ENCODE data around the gene TLE1.

TLE1 gene

GRCh38 chr9:81621118-81621517 is 68.2 kb downstream of the TLE1 start:
- TF ChIP-seq, protein P1, sequence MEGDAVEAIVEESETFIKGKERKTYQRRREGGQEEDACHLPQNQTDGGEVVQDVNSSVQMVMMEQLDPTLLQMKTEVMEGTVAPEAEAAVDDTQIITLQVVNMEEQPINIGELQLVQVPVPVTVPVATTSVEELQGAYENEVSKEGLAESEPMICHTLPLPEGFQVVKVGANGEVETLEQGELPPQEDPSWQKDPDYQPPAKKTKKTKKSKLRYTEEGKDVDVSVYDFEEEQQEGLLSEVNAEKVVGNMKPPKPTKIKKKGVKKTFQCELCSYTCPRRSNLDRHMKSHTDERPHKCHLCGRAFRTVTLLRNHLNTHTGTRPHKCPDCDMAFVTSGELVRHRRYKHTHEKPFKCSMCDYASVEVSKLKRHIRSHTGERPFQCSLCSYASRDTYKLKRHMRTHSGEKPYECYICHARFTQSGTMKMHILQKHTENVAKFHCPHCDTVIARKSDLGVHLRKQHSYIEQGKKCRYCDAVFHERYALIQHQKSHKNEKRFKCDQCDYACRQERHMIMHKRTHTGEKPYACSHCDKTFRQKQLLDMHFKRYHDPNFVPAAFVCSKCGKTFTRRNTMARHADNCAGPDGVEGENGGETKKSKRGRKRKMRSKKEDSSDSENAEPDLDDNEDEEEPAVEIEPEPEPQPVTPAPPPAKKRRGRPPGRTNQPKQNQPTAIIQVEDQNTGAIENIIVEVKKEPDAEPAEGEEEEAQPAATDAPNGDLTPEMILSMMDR (IDR thresholded peaks at IDR 0.05; ENCODE audit: low read depth, low read length), result no peak
- no peak for DNase-seq
- no peak overlapping the region for H3K4me3 ChIP-seq (ENCODE audit: low read depth, low read length)
- peaks cover 30% of the 10 kb centered on the region for H3K36me3 ChIP-seq
- no peak overlapping the region for H3K27ac ChIP-seq
- no peaks in the 10 kb centered on the region for H3K9me3 ChIP-seq (ENCODE audit: severe bottlenecking)
- no peaks in the 10 kb centered on the region for H3K27me3 ChIP-seq (ENCODE audit: insufficient read depth, low read depth, severe bottlenecking)

DNA sequence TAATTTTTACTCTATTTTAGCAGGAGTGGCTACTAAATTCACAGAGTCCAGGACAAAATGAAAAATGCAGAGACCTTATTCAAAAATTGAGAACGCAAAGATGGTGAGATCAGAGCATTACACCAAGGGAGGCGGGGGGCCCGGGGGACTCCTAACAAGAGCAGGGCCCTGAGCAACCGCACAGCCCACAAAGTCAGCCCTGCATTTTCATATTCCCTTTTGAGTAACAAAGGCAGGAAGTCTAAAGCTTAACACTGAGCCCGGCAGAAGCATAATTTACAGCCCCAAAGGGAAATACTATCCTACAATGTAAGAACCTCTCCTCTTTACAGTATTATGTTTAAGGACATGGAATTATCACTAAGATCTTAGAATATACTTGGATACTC is 69.4 kb downstream of the TLE1 start:
- peaks cover 37% of the 10 kb centered on the region for H3K36me3 ChIP-seq
- H3K27ac ChIP-seq, result no peak overlapping the region
- TF ChIP-seq, protein P1 (IDR thresholded peaks at IDR 0.05; ENCODE audit: low read depth, low read length), result no peak
- H3K27me3 ChIP-seq (ENCODE audit: insufficient read depth, low read depth, severe bottlenecking), result no peaks in the 10 kb centered on the region
- H3K9me3 ChIP-seq (ENCODE audit: severe bottlenecking), result no peaks in the 10 kb centered on the region
- DNase-seq, result no peak
- no peak overlapping the region for H3K4me3 ChIP-seq (ENCODE audit: low read depth, low read length)

GRCh38 chr9:81619353-81620001 is 69.9 kb downstream of the TLE1 start:
- no peak overlapping the region for H3K27ac ChIP-seq
- no peak for DNase-seq
- H3K9me3 ChIP-seq (ENCODE audit: severe bottlenecking), result no peaks in the 10 kb centered on the region
- H3K27me3 ChIP-seq (ENCODE audit: insufficient read depth, low read depth, severe bottlenecking), result no peaks in the 10 kb centered on the region
- TF ChIP-seq, protein P1 (IDR thresholded peaks at IDR 0.05; ENCODE audit: low read depth, low read length), result no peak
- H3K36me3 ChIP-seq, result peaks cover 41% of the 10 kb centered on the region
- no peak overlapping the region for H3K4me3 ChIP-seq (ENCODE audit: low read depth, low read length)

DNA sequence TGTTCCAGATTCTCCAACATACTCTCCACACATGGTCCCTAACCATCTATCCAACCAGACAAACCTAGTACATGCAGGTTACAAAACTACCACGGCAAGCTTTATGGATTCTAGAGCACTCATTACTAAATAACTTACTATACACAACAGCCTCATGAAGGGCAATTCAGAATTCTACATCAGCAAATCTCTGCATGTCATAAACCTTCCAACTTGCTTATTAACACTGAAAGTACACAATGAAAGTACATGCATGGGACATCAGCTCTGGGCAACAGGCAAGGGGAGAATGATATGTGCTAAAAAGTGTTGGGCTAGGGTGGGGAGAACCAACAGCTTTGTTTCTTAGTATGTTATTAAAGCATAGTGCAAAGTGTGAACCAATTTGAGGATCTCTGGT is 70.4 kb downstream of the TLE1 start:
- Histone ChIP-seq H3K27ac (no peak overlapping the region), H3K36me3 (peaks cover 44% of the 10 kb centered on the region), H3K27me3 (ENCODE audit: insufficient read depth, low read depth, severe bottlenecking) (no peaks in the 10 kb centered on the region), H3K4me3 (ENCODE audit: low read depth, low read length) (no peak overlapping the region), H3K9me3 (ENCODE audit: severe bottlenecking) (no peaks in the 10 kb centered on the region)
- no peak for DNase-seq
- TF ChIP-seq, protein P1 (IDR thresholded peaks at IDR 0.05; ENCODE audit: low read depth, low read length), result no peak

DNA sequence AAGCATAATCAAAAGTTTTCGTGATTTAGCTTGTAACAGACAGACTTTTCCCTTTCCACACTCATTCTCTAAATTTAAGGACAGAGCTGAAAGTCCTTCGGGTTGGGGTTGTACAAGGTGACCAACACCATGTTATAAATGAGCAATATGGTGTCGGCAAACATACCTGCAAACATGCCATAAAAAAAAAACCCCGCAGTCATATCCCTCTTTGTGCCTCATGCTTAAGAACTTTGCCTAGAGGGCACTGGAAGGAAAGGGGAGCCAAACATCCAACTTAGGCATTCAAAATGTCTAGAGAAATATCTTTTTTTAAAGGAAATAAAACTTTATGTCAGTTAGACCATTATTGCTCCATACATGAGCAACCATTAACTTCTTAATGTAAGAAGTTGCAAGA is 73.2 kb downstream of the TLE1 start:
- Histone ChIP-seq H3K9me3 (ENCODE audit: severe bottlenecking) (no peaks in the 10 kb centered on the region), H3K4me3 (ENCODE audit: low read depth, low read length) (no peak overlapping the region), H3K36me3 (peaks cover 63% of the 10 kb centered on the region), H3K27ac (no peak overlapping the region), H3K27me3 (ENCODE audit: insufficient read depth, low read depth, severe bottlenecking) (no peaks in the 10 kb centered on the region)
- TF ChIP-seq, protein P1 (IDR thresholded peaks at IDR 0.05; ENCODE audit: low read depth, low read length), result no peak
- no peak for DNase-seq

GRCh38 chr9:81614335-81614734 is 75.0 kb downstream of the TLE1 start:
- Histone ChIP-seq H3K27ac (no peak overlapping the region), H3K27me3 (ENCODE audit: insufficient read depth, low read depth, severe bottlenecking) (no peaks in the 10 kb centered on the region), H3K9me3 (ENCODE audit: severe bottlenecking) (no peaks in the 10 kb centered on the region), H3K36me3 (peaks cover 67% of the 10 kb centered on the region), H3K4me3 (ENCODE audit: low read depth, low read length) (no peak overlapping the region)
- DNase-seq, result no peak
- TF ChIP-seq, protein P1 (IDR thresholded peaks at IDR 0.05; ENCODE audit: low read depth, low read length), result no peak

All from WERI-Rb-1 (cell line).